Mammary epithelial cell (primary cell): ENCODE measurements around the gene KIF17.

Experiments used
- EZH2 ChIP-seq: IDR thresholded peaks from 2 replicates; pipeline ENCODE4 v1.6.1; 2012; ENCODE audit warnings: low read length, inconsistent platforms, borderline replicate concordance
- TF ChIP-seq, protein P1 (sequence below), 2 donors: IDR thresholded peaks in 1 of 2; conservative IDR thresholded peaks in 1 of 2; 2 replicates each; pipeline ENCODE4 v1.5.1; 2011 to 2012; ENCODE audit warnings: inconsistent platforms in 2 of 2, low read length in 2 of 2, mild to moderate bottlenecking in 2 of 2, control low read depth in 1 of 2, low read depth in 1 of 2; ENCODE audit not compliant: insufficient read depth in 1 of 2; ENCODE audit errors: extremely low read depth in 1 of 2

DNA sequence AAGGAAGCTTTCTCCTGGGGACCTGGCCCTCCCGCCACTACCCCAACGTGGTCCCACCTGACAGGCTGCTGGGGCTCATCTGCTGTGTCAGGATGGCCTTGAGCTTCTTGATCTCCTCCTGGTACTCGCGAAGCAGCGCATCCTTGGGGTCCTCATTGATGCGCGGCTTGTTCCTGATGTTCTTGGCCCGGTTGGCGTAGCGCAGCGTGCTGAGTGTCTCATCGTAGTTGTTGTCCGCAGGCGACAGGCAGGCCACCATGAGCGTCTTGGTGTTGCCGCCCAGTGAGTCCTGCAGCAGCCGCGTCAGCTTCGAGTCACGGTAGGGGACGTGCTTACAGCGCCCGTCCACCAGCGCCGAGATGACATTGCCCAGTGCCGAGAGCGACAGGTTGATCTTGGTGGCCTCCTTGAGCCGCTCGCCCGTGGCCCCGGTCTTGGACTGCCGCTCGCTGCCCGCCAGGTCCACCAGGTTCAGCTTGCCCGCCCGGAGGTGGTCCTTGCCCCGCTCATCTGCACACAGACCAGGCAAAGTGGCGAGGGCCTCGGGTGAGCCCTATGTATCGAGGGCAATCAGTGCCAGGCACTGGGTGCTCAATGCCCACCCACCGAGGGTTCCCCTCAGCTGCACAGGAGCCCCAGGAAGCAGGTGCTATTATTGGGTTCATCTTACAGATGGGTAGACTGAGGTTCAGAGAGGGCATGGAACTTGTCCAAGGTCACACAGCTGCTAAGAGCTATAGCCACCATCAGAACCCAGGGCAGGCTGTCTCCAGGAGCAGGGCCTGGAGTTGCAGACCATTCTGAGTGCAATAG, 13.2 kb downstream of the KIF17 start:
- TF ChIP-seq, protein P1, sequence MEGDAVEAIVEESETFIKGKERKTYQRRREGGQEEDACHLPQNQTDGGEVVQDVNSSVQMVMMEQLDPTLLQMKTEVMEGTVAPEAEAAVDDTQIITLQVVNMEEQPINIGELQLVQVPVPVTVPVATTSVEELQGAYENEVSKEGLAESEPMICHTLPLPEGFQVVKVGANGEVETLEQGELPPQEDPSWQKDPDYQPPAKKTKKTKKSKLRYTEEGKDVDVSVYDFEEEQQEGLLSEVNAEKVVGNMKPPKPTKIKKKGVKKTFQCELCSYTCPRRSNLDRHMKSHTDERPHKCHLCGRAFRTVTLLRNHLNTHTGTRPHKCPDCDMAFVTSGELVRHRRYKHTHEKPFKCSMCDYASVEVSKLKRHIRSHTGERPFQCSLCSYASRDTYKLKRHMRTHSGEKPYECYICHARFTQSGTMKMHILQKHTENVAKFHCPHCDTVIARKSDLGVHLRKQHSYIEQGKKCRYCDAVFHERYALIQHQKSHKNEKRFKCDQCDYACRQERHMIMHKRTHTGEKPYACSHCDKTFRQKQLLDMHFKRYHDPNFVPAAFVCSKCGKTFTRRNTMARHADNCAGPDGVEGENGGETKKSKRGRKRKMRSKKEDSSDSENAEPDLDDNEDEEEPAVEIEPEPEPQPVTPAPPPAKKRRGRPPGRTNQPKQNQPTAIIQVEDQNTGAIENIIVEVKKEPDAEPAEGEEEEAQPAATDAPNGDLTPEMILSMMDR (conservative IDR thresholded peaks at IDR 0.05 in 1 of 2, IDR thresholded peaks at IDR 0.05 in 1 of 2; ENCODE audit: extremely low read depth in 1 of 2, insufficient read depth in 1 of 2, low read depth in 1 of 2, low read length in 2 of 2): no peak
- TF ChIP-seq EZH2: no peak
